ENCODE measurements around the gene CELA2A. TPM values are rescaled to one million over a fixed set of nuclear protein-coding genes. Genes with fewer than 3 reads are reported as not detected.

Gene CELA2A
- total and polyA plus RNA-seq, 10 of the 15 experiments (the other 5 are each of a cell fraction or from before 2014, with no cell fraction given), result 0.90 TPM; not detected in 9

- peak; percentile 69 to 80 (median 75) for TF ChIP-seq CTCF (IDR thresholded peaks at IDR 0.05 in 2 of 3, conservative IDR thresholded peaks at IDR 0.05 in 1 of 3; ENCODE audit: control insufficient read depth in 2 of 3, extremely low read depth in 1 of 3, insufficient read depth in 1 of 3, low read depth in 3 of 3, low read length in 3 of 3)
- peak; percentile 52; the same call in 1 of the 2 replicates for TF ChIP-seq SMC3 (IDR thresholded peaks at IDR 0.05; ENCODE audit: borderline replicate concordance, low read length)
- no peak for TF ChIP-seq E2F8 (IDR thresholded peaks at IDR 0.05; ENCODE audit: low read depth, partially characterized antibody)
- no peak for TF ChIP-seq ZZZ3 (IDR thresholded peaks at IDR 0.05; ENCODE audit: control insufficient read depth, insufficient read length, low read depth)
- no peak for TF ChIP-seq PAX8 (IDR thresholded peaks at IDR 0.05)
- TF ChIP-seq TAF1 (IDR thresholded peaks at IDR 0.05; ENCODE audit: borderline replicate concordance, low read depth, low read length), result no peak
- no peak for TF ChIP-seq CREB1 (IDR thresholded peaks at IDR 0.05; ENCODE audit: low read depth)
- no peak for TF ChIP-seq BCLAF1 (IDR thresholded peaks at IDR 0.05)
- TF ChIP-seq FOXM1 (IDR thresholded peaks at IDR 0.05; ENCODE audit: low read depth, low read length), result no peak
- TF ChIP-seq MTA3 (IDR thresholded peaks at IDR 0.05; ENCODE audit: borderline replicate concordance, low read length), result no peak
- TF ChIP-seq CREM (IDR thresholded peaks at IDR 0.05; ENCODE audit: low read depth), result no peak
- TF ChIP-seq EP300 (IDR thresholded peaks at IDR 0.05; ENCODE audit: borderline replicate concordance in 1 of 2, control insufficient read depth in 1 of 2, low read depth in 2 of 2, low read length in 2 of 2), result no peak
- no peak for TF ChIP-seq SKIL (IDR thresholded peaks at IDR 0.05; ENCODE audit: low read depth, poor library complexity, severe bottlenecking)
- no peak for TF ChIP-seq NFYA (IDR thresholded peaks at IDR 0.05; ENCODE audit: borderline replicate concordance, low read depth, low read length)
- TF ChIP-seq RAD21 (IDR thresholded peaks at IDR 0.05; ENCODE audit: insufficient read depth, low read depth, low read length), result peak; percentile 69
Observed at GRCh38 chr1:15501208-15502032, 44.9 kb downstream of the CELA2A start (continued).
